Mucosa of rectum (tissue), 2 donors: Measurements from ENCODE around the gene PLCB4.
"Not testable (repeated sequence)": the region's sequence is repeated elsewhere in the genome, so short reads cannot be mapped to it uniquely, and the experiment has no call there.

ENCODE experiments used
- H3K27ac ChIP-seq, 2 donors: one replicate each; pipeline ENCODE4 v1.7.0; 2013; ENCODE audit warnings: inconsistent platforms in 2 of 2, low read depth in 2 of 2, low read length in 2 of 2
- H3K27me3 ChIP-seq, 2 donors: one replicate each; pipeline ENCODE4 v1.7.0; 2013; ENCODE audit warnings: low read length in 2 of 2; ENCODE audit not compliant: control insufficient read depth in 2 of 2, insufficient read depth in 2 of 2
- H3K36me3 ChIP-seq, 2 donors: one replicate each; pipeline ENCODE4 v1.7.0; 2013; ENCODE audit warnings: low read length in 2 of 2; ENCODE audit not compliant: control insufficient read depth in 2 of 2, insufficient read depth in 2 of 2
- H3K4me1 ChIP-seq, 2 donors: one replicate each; pipeline ENCODE4 v1.7.0; 2013; ENCODE audit warnings: low read length in 2 of 2, mild to moderate bottlenecking in 1 of 2; ENCODE audit not compliant: control insufficient read depth in 2 of 2, insufficient read depth in 2 of 2
- H3K4me3 ChIP-seq, 2 donors: one replicate each; pipeline ENCODE4 v1.7.0; 2013; ENCODE audit warnings: low read length in 2 of 2
- H3K9ac ChIP-seq, 2 donors: one replicate each; pipeline ENCODE4 v1.7.0; 2013; ENCODE audit warnings: low read length in 2 of 2, low read depth in 1 of 2, mild to moderate bottlenecking in 1 of 2
- H3K9me3 ChIP-seq, 2 donors: one replicate each; pipeline ENCODE4 v1.7.0; 2013; ENCODE audit warnings: low read length in 2 of 2; ENCODE audit not compliant: control insufficient read depth in 2 of 2
- donor health status: healthy.
- donor health status: Normal muscosa, but diverticular disease.

Gene PLCB4

DNA sequence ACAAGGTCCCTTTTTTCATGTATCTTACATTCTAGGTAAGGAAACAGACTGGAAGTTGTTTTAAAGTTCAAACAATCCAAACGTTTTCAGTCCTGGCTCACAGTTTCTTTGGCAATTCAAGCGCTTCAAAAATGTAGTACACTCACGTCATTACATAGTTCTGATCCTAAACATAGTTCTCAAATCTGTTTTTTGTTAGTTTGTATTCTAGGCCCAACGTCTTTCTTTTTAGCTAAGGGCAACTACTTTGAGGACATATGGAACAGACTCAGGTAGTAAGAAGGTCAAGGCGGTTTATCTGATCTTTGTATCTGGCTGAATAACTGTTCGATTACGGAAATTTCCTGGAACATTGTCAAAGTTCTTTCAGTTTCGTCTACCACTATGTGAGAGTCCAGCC is 36.9 kb upstream of the PLCB4 start:
- Histone ChIP-seq H3K4me1 (peaks cover 0 to 2% of the 10 kb centered on the region in 2 donors), H3K27me3 (no peaks in the 10 kb centered on the region), H3K9me3 (no peaks in the 10 kb centered on the region), H3K9ac (no peak overlapping the region), H3K27ac (no peak overlapping the region), H3K36me3 (no peaks in the 10 kb centered on the region), H3K4me3 (no peak overlapping the region)

DNA sequence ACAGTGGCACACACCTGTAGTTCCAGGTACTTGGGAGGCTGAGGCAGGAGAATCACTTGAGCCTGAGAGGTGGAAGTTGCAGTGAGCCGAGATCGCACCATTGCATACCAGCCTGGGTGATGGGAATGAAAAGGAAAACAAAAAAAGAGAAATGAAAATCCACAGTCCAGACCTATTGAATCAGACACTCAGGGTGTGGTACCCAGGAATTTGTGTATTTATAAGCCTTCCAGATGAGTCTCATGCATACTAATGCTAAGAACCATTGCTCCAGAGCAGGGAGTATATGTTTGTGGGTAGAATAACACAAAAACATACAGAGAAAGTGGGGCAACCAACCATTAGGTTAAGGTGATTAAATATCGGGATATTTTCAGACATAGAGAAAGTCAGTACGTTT is 36.1 kb upstream of the PLCB4 start:
- H3K27me3 ChIP-seq = no peaks in the 10 kb centered on the region
- no peaks in the 10 kb centered on the region for H3K9me3 ChIP-seq

DNA sequence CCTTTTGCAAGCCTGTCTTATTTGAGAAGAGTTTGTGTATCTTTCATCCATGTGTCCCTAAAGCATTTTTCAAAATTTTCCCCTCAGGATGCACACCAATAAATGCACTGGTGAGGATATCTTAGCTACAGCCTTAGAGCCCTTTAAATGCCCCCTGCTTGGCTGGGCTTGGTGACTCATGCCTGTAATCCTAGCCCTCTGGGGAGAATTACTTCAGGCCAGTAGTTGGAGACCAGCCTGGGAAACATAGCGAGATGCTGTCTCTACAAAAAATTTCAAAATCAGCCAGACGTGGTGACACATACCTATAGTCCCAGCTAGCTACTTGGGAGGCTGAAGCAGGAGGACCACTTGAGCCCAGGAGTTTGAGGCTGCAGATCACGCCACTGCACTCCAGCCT is 33.8 kb upstream of the PLCB4 start:
- Histone ChIP-seq H3K9me3 (no peaks in the 10 kb centered on the region), H3K27ac (no peak overlapping the region), H3K27me3 (no peaks in the 10 kb centered on the region)

More for the DNA sequence above, 36.1 kb upstream of the PLCB4 start:
- H3K4me3 ChIP-seq = no peak overlapping the region
- H3K4me1 ChIP-seq = no peaks in the 10 kb centered on the region
- H3K36me3 ChIP-seq = no peaks in the 10 kb centered on the region
- no peak overlapping the region for H3K9ac ChIP-seq
- H3K27ac ChIP-seq = no peak overlapping the region

DNA sequence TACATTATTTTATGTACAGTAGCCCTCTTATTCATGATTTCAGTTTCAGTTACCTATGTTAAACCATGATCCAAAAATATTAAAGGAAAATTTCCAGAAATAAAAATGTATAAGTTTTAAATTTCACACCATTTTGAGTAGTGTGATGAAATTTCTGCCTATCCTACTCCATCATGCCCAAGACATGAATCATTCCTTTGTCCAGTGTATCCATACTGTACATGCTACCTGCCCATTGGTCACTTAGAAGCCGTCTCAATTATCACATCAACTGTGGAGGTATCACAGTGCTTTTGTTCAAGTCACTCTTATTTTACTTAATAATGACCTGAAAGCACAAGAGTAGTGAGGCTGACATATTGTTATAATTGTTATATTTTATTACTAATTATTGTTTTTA is 32.3 kb upstream of the PLCB4 start:
- Histone ChIP-seq H3K4me3 (no peak overlapping the region), H3K9ac (no peak overlapping the region), H3K4me1 (no peaks in the 10 kb centered on the region), H3K27me3 (no peaks in the 10 kb centered on the region), H3K27ac (no peak overlapping the region), H3K9me3 (no peaks in the 10 kb centered on the region), H3K36me3 (no peaks in the 10 kb centered on the region)

More for the DNA sequence above, 33.8 kb upstream of the PLCB4 start:
- Histone ChIP-seq H3K4me3 (no peak overlapping the region), H3K36me3 (no peaks in the 10 kb centered on the region), H3K4me1 (no peaks in the 10 kb centered on the region), H3K9ac (no peak overlapping the region)

DNA sequence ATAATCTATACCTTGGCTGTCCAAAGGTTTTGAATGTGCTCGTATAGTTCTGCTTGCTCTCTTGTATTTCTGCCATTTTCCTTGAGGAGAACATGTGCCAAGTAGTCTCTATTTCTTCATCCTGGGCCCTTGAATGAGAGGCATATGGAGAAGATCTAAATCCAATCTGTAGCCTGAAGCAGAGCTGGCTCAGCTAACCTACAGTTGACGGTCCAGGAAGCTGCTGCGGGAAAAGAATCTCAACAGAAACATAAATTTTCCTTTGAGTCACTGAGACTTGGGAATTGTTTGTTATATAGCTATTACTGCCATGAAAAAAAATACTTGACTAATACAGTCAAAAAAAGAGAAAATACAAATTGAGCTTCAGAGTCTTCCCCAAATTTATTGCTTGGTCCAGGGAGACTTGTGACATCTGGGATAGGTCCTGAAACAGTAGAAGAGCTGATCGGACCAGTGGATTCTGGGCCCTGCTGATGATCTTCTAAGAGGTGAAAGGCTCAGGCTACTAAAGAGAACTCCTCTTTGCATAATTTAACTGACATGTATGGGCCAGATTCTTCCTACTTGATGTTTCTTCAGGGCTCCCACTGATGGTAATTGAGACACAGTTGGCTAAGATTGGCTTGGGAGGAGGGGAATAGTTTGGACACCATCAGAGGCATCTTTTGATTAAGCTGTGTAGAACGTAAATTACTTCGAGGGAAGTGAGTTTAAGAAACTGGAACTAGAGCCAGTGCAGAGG is 29.9 kb upstream of the PLCB4 start:
- Histone ChIP-seq H3K27ac (no peak overlapping the region), H3K9me3 (no peaks in the 10 kb centered on the region), H3K4me1 (no peaks in the 10 kb centered on the region), H3K4me3 (no peak overlapping the region), H3K9ac (no peak overlapping the region), H3K27me3 (no peaks in the 10 kb centered on the region), H3K36me3 (no peaks in the 10 kb centered on the region)

DNA sequence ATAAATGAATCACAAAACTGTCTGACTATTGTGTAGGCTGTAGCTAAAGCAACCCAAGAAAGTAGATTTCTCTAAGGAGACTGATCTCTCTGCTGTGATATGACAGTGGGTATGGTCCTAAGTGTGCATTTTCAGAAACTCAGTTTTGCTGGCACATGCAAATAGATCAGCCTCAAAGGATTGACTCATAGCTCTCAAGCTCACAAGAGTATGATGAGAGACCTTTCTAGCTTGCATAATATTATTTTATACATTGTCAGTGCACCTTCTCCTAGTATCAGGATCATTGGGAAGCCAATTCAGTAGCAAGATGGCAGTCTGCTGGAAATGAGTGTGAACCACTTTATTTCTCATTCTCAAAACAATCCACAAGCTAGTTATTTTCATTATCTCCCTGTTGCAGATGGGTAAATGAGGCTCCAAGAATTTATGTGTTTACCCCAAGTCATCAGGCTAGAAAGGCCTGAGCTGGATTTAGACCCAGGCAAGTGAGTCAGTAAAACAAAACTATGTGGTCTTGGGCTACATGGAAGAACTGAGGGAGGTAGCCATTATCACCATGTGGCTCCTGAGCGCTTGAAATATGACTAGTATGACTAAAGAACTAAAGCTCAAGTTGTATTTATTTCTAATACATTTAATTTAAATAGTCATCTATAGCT is 27.9 kb upstream of the PLCB4 start:
- no peak overlapping the region for H3K9ac ChIP-seq
- H3K4me1 ChIP-seq = no peaks in the 10 kb centered on the region
- no peaks in the 10 kb centered on the region for H3K36me3 ChIP-seq
- no peaks in the 10 kb centered on the region for H3K27me3 ChIP-seq
- H3K9me3 ChIP-seq = no peaks in the 10 kb centered on the region
- no peak overlapping the region for H3K4me3 ChIP-seq
- no peak overlapping the region for H3K27ac ChIP-seq

DNA sequence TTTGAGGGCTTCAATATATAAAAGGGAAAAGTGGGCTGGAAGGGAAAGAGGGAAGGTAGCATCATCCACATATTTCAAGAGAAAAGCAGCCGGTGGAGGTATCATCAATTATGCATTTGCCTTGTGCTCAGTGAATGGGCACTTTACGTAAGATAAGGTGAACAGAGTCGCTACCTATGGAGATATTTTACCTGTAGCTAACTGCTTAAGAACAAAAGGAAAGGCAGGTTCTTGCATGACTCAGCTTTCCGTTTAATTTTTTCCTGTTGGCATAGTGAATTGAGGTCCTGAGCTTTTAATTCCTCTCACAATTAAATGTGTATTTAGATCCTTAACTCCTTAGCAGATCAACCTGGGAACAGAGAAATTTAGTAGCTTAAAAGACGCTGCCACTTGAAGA is 25.5 kb upstream of the PLCB4 start:
- Histone ChIP-seq H3K4me1 (no peaks in the 10 kb centered on the region), H3K27ac (no peak overlapping the region), H3K4me3 (no peak overlapping the region), H3K36me3 (no peaks in the 10 kb centered on the region), H3K27me3 (no peaks in the 10 kb centered on the region), H3K9ac (no peak overlapping the region), H3K9me3 (no peaks in the 10 kb centered on the region)

DNA sequence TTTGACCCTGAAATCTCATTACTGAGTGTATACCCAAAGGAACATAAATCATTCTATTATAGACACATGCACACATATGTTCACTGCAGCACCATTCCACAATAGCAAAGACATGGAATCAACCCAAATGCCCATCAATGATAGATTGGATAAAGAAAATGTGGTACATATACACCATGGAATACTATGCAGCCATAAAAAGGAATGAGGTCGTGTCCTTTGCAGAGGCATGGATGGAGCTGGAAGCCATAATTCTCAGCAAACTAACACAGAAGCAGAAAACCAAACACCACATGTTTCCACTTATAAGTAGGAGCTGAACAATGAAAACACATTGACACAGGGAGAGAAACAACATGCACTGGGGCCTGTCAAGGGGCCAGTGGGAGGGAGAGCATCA is 21.0 kb upstream of the PLCB4 start:
- not testable (repeated sequence) for H3K27ac ChIP-seq, H3K4me3 ChIP-seq, H3K4me1 ChIP-seq, H3K9me3 ChIP-seq, H3K9ac ChIP-seq, H3K27me3 ChIP-seq, H3K36me3 ChIP-seq

DNA sequence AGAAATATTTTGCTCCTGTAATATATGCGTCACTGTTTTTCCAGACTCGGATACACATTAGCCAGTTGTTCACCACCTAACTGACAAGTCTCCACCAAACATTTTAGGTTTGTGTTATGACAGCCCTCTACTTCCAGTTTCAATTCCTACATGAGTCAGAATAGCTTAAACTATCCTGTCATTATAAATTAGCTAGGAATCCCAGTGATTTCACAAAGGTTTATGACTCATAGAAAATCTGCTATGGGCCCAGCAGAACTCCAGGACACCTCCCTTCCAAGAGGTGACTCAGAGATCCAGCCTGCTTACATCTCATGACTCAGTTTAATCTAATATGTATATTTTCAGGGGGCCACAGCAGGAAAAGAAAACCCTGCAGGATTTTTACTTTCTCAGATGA is 17.4 kb upstream of the PLCB4 start:
- H3K36me3 ChIP-seq = no peaks in the 10 kb centered on the region
- H3K9ac ChIP-seq = no peak overlapping the region
- no peaks in the 10 kb centered on the region for H3K9me3 ChIP-seq
- no peaks in the 10 kb centered on the region for H3K4me1 ChIP-seq
- no peak overlapping the region for H3K4me3 ChIP-seq
- no peaks in the 10 kb centered on the region for H3K27me3 ChIP-seq
- no peak overlapping the region for H3K27ac ChIP-seq

DNA sequence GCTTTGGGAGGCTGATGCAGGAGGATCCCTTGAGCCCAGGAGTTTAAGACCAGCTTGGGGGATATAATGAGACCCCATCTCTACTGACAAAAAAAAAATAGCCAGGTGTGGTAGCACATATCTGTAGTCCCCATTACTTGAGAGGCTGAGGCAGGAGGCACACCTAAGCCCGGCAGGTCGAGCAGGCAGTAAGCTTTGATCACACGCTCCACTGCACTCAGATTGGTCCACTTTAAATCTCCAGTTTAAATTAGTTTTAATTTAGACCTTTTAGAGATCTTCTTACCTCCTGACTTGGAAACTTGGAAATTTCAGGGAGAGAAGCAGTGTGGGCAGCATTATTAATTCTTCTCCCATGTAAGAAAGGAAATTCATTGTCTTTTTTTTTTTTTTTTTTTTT is 16.8 kb upstream of the PLCB4 start:
- H3K9me3 ChIP-seq = no peaks in the 10 kb centered on the region
- no peaks in the 10 kb centered on the region for H3K4me1 ChIP-seq
- no peaks in the 10 kb centered on the region for H3K36me3 ChIP-seq
- H3K27ac ChIP-seq = no peak overlapping the region
- H3K9ac ChIP-seq = no peak overlapping the region
- H3K4me3 ChIP-seq = no peak overlapping the region
- H3K27me3 ChIP-seq = no peaks in the 10 kb centered on the region
